A549 (cell line): ENCODE results near the gene DNAH7.

ENCODE experiments used
- ESRRA ChIP-seq: fragments of 150-350 bp; IDR thresholded peaks from 2 replicates; pipeline ENCODE4 v1.6.1; 2014; ENCODE audit warnings: mild to moderate bottlenecking, low read length, borderline replicate concordance
- MYC ChIP-seq: IDR thresholded peaks from 2 replicates; pipeline ENCODE4 v1.6.1; 2012; ENCODE audit warnings: mild to moderate bottlenecking, inconsistent platforms, low read length, improper control_type of control experiment, borderline replicate concordance
- TF ChIP-seq, protein P1 (sequence below): fragments of 200-600 bp; sonication (generic); IDR thresholded peaks from 2 replicates; pipeline ENCODE4 v1.6.1; 2016; ENCODE audit warnings: antibody characterized with exemption, mild to moderate bottlenecking, moderate library complexity
- TF ChIP-seq, protein P2 (sequence below): fragments of >200 bp; sonication (Bioruptor Twin); formaldehyde crosslinking; IDR thresholded peaks from 3 replicates; pipeline ENCODE4 v1.5.1; 2016

GRCh38 chr2:196099916-196100315 lies 31.3 kb upstream of the DNAH7 start:
- TF ChIP-seq, protein P1, sequence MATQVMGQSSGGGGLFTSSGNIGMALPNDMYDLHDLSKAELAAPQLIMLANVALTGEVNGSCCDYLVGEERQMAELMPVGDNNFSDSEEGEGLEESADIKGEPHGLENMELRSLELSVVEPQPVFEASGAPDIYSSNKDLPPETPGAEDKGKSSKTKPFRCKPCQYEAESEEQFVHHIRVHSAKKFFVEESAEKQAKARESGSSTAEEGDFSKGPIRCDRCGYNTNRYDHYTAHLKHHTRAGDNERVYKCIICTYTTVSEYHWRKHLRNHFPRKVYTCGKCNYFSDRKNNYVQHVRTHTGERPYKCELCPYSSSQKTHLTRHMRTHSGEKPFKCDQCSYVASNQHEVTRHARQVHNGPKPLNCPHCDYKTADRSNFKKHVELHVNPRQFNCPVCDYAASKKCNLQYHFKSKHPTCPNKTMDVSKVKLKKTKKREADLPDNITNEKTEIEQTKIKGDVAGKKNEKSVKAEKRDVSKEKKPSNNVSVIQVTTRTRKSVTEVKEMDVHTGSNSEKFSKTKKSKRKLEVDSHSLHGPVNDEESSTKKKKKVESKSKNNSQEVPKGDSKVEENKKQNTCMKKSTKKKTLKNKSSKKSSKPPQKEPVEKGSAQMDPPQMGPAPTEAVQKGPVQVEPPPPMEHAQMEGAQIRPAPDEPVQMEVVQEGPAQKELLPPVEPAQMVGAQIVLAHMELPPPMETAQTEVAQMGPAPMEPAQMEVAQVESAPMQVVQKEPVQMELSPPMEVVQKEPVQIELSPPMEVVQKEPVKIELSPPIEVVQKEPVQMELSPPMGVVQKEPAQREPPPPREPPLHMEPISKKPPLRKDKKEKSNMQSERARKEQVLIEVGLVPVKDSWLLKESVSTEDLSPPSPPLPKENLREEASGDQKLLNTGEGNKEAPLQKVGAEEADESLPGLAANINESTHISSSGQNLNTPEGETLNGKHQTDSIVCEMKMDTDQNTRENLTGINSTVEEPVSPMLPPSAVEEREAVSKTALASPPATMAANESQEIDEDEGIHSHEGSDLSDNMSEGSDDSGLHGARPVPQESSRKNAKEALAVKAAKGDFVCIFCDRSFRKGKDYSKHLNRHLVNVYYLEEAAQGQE, result no peak
- TF ChIP-seq, protein P2, sequence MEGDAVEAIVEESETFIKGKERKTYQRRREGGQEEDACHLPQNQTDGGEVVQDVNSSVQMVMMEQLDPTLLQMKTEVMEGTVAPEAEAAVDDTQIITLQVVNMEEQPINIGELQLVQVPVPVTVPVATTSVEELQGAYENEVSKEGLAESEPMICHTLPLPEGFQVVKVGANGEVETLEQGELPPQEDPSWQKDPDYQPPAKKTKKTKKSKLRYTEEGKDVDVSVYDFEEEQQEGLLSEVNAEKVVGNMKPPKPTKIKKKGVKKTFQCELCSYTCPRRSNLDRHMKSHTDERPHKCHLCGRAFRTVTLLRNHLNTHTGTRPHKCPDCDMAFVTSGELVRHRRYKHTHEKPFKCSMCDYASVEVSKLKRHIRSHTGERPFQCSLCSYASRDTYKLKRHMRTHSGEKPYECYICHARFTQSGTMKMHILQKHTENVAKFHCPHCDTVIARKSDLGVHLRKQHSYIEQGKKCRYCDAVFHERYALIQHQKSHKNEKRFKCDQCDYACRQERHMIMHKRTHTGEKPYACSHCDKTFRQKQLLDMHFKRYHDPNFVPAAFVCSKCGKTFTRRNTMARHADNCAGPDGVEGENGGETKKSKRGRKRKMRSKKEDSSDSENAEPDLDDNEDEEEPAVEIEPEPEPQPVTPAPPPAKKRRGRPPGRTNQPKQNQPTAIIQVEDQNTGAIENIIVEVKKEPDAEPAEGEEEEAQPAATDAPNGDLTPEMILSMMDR, result no peak
- TF ChIP-seq MYC (no peak), ESRRA (no peak)
